ENCODE measurements around the gene AHI1.

- TF ChIP-seq CTCF (conservative IDR thresholded peaks at IDR 0.05; ENCODE audit: low read depth, low read length) (no peak), EZH2 (IDR thresholded peaks at IDR 0.05; ENCODE audit: borderline replicate concordance, low read depth, low read length, poor library complexity, severe bottlenecking) (no peak)
These were observed 217.0 kb downstream of the AHI1 start for GRCh38 chr6:135280375-135281136.
